Stimulated activated CD8-positive, alpha-beta memory T cell treated with anti-CD3 and anti-CD28 coated beads, Interleukin-2, amount 100 ng/mL, for 1 hour (primary cell): ENCODE measurements around the gene PPAT.
A peak's percentile ranks its signal among the peaks of the same experiment; 100 is the strongest.
"Not testable (repeated sequence)": the region's sequence is repeated elsewhere in the genome, so short reads cannot be mapped to it uniquely, and the experiment has no call there.

ENCODE experiments used
- DNase-seq, 2 donors: peaks; one replicate each; pipeline ENCODE4 v3.0.0-alpha.2; 2020; ENCODE audit warnings: low read depth in 2 of 2

PPAT gene

GRCh38 chr4:56435140-56435926 lies at the start of gene PPAT:
PPAT (minus strand) TSS chr4:56435615; CDS start chr4:56435477, 138 bp downstream.
- peak; percentile 97 to 98 for DNase-seq

GRCh38 chr4:56480691-56481090 lies 45.3 kb upstream of the PPAT start:
- no peak for DNase-seq

- no peak for DNase-seq
Observed at GRCh38 chr4:56477192-56477702, 41.8 kb upstream of the PPAT start.

- no peak for DNase-seq
Observed at GRCh38 chr4:56475917-56476316, 40.5 kb upstream of the PPAT start.

- DNase-seq, result no peak
Observed at GRCh38 chr4:56469489-56470210, 34.2 kb upstream of the PPAT start.

- no peak for DNase-seq
Observed at GRCh38 chr4:56468097-56468422, 32.6 kb upstream of the PPAT start.

- DNase-seq, result peak; percentile 68 to 84
Observed at GRCh38 chr4:56467284-56468096, 32.1 kb upstream of the PPAT start, which contains the start of gene SRP72. SRP72 (plus strand) TSS chr4:56467617; CDS start chr4:56467636, 19 bp downstream.

GRCh38 chr4:56466910-56467283 lies 31.5 kb upstream of the PPAT start:
- DNase-seq, result no peak

GRCh38 chr4:56466296-56466761 lies 30.9 kb upstream of the PPAT start:
- not testable (repeated sequence) for DNase-seq

GRCh38 chr4:56465599-56466295 lies 30.3 kb upstream of the PPAT start:
- DNase-seq, result no peak

- DNase-seq, result no peak
Observed at GRCh38 chr4:56464581-56464980, 29.2 kb upstream of the PPAT start.

GRCh38 chr4:56463711-56464110 lies 28.3 kb upstream of the PPAT start:
- no peak for DNase-seq

GRCh38 chr4:56462157-56462556 lies 26.7 kb upstream of the PPAT start:
- no peak for DNase-seq

GRCh38 chr4:56460085-56460484 lies 24.7 kb upstream of the PPAT start:
- no peak for DNase-seq

- DNase-seq, result no peak
Observed at GRCh38 chr4:56450342-56450741, 14.9 kb upstream of the PPAT start.

GRCh38 chr4:56449475-56449874 lies 14.1 kb upstream of the PPAT start:
- DNase-seq, result not testable (repeated sequence)

- DNase-seq, result no peak
Observed at GRCh38 chr4:56448301-56448700, 12.9 kb upstream of the PPAT start.

- no peak for DNase-seq
Observed at GRCh38 chr4:56445699-56446098, 10.3 kb upstream of the PPAT start.

GRCh38 chr4:56444719-56445118 lies 9.3 kb upstream of the PPAT start:
- no peak for DNase-seq

GRCh38 chr4:56440983-56441382 lies 5.6 kb upstream of the PPAT start:
- no peak for DNase-seq

- DNase-seq, result no peak
Observed at GRCh38 chr4:56438766-56439165, 3.4 kb upstream of the PPAT start.
